Measurements from ENCODE around the gene RPS19.

The RPS19 gene

DNA sequence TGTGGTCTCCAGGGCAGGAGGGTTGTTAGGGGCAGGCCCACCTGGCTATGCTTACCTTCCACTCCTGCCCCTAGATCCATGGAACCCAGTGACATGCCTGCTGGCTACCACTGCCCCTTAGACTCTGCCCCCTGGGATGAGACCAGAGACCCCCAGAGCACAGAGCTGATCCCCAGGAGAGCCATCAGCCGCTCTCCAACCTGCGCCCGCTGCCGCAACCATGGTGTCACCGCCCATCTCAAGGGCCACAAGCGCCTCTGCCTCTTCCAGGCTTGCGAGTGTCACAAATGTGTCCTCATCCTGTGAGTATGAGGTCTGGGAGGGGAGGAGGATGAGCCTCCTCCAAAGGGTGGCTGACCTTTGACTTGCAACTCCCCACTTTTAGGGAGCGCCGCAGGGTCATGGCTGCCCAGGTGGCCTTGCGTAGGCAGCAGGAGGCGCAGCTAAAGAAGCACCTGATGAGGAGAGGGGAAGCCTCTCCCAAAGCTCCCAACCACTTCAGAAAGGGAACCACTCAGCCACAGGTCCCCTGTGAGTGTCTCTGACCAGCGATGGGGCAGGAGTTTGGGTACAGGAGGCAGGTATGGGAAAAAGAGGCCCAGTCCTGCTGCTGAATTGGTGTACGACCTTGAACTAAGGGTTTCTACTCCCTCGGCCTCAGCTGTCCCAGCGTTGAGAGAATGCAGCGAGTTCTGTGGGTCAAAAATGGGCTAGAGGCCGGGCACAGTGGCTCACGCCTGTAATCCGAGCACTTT, 12.5 kb upstream of the RPS19 start:
- no peak overlapping the region for H3K4me3 ChIP-seq
- TF ChIP-seq, protein P1, sequence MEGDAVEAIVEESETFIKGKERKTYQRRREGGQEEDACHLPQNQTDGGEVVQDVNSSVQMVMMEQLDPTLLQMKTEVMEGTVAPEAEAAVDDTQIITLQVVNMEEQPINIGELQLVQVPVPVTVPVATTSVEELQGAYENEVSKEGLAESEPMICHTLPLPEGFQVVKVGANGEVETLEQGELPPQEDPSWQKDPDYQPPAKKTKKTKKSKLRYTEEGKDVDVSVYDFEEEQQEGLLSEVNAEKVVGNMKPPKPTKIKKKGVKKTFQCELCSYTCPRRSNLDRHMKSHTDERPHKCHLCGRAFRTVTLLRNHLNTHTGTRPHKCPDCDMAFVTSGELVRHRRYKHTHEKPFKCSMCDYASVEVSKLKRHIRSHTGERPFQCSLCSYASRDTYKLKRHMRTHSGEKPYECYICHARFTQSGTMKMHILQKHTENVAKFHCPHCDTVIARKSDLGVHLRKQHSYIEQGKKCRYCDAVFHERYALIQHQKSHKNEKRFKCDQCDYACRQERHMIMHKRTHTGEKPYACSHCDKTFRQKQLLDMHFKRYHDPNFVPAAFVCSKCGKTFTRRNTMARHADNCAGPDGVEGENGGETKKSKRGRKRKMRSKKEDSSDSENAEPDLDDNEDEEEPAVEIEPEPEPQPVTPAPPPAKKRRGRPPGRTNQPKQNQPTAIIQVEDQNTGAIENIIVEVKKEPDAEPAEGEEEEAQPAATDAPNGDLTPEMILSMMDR (IDR thresholded peaks at IDR 0.05): no peak
- no peak for DNase-seq (ENCODE audit: low spot score)

DNA sequence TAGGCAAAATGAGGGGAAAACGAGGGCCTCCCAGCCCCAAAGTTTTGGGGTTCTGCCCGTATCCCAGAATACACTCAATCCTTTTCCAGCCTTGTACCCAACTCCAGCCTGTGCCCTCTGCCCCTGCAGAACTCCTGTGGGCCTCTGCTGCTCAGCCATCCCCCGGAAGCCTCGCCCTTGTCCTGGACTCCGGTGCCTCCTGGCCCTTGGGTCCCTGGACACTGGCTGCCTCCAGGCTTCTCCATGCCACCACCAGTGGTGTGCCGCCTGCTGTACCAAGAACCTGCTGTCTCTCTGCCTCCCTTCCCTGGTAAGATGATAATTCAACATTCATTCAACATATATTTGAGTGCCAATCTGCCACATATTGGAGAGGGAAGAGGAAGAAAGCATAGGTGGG, 11.4 kb upstream of the RPS19 start:
- no peak overlapping the region for H3K27ac ChIP-seq
- H3K4me3 ChIP-seq: no peak overlapping the region
- TF ChIP-seq, protein P1 (IDR thresholded peaks at IDR 0.05): no peak
- DNase-seq (ENCODE audit: low spot score): no peak

More for the DNA sequence above, 12.5 kb upstream of the RPS19 start:
- H3K27ac ChIP-seq: no peak overlapping the region

DNA sequence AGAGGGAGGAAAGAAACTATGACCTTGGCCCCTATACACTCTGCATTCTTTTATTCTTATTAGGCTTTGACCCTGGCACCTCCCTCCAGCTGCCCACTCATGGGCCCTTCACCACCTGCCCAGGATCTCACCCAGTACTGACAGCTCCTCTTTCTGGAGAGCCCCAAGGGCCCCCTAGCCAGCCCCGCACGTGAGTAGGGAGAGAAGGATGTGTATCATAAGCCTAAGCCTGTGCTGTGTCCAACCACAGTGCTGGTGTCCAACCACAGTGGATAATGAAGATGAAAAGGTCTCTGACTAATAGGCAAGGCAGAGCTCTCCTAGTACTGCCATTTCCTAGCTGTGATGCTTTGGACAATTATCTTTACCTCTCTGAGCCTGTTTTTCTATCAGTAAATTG, 11.0 kb upstream of the RPS19 start:
- no peak overlapping the region for H3K4me3 ChIP-seq
- no peak overlapping the region for H3K27ac ChIP-seq
- no peak for DNase-seq (ENCODE audit: low spot score)
- TF ChIP-seq, protein P1 (IDR thresholded peaks at IDR 0.05): no peak

DNA sequence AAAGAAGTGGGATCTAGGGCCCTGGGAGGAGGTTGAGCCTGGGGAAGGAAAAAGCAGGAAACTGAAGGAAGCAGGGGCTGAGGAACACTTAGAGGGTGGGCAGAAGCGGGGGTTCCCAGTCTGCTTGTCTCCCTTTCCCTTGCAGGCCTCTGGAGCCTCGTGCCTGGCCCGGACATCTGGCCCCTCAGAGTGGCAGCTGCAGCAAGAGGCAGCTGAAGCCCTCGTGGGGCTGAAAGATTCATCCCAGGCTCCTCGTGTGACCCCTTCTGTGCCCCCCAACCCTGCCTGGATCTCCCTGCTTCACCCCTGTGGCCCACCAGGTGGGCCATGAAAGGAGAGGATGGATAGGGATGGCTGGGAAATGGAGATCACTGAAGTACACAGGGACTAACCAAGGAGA, 9.7 kb upstream of the RPS19 start:
- TF ChIP-seq, protein P1 (IDR thresholded peaks at IDR 0.05): no peak
- DNase-seq (ENCODE audit: low spot score): no peak
- Histone ChIP-seq H3K4me3 (no peak overlapping the region), H3K27ac (no peak overlapping the region)

DNA sequence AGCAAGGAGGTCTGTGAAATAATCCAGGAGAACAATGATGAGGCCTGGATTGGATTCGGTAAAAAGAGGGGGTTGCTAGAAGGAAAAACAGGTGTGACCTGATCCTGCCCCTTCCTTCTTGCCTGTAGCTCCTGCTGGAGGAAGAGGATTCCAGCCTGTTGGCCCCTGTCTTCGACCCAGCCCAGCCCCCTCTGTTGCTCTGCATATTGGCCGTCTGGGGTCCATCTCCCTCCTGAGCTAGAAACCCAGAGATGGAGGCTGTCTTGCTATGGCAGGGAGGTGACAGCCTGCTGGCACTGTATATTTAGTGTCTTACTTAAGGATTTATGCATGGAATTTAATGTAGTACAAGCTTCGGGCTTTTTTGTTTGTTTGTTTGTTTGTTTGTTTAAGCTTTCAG, 8.6 kb upstream of the RPS19 start:
- TF ChIP-seq, protein P1 (IDR thresholded peaks at IDR 0.05): no peak
- H3K27ac ChIP-seq: no peak overlapping the region
- no peak overlapping the region for H3K4me3 ChIP-seq
- no peak for DNase-seq (ENCODE audit: low spot score)

DNA sequence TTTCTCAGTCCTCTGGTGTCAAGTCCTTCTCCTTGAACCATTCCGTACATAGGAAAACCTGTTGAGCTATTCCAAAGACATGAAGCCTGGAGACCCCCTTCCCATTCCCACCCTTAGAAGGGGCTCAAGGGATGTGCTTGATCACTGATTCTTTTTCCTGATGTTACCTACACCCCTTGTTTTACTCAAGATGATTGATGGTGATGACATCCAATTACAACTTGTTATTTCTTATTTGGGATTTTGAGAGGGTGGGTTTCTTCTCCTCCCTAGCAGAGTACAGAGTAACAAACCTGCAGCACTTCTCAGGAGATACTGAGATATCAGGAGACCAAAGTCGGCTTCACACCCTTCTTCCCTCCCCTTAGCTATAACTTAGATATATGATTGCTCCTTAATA, 6.7 kb upstream of the RPS19 start:
- DNase-seq (ENCODE audit: low spot score): no peak
- H3K4me3 ChIP-seq: no peak overlapping the region
- TF ChIP-seq, protein P1 (IDR thresholded peaks at IDR 0.05): no peak
- H3K27ac ChIP-seq: no peak overlapping the region

DNA sequence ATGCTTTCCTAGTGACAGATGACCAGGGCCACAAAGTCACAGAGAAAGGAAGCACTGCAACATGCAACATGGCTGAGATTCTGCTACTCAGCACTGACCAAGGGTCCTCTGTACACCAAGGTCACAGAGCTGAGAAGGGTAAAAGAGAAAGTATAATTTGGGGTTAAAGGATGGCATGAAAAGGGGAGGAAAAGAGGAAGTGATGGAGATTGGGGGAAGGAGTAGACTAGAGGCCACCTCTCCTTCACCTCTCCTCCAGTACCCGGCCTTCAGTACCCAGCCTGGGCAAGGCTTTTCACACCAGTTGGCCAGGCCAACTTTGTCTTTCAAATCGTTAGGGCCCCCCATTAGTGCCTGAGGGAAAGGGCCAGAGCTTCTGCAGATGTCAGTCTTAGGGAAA, 6.3 kb upstream of the RPS19 start:
- DNase-seq (ENCODE audit: low spot score): no peak
- TF ChIP-seq, protein P1 (IDR thresholded peaks at IDR 0.05): no peak
- Histone ChIP-seq H3K4me3 (no peak overlapping the region), H3K27ac (no peak overlapping the region)
